HepG2 (cell line): Measurements from ENCODE around the gene PPM1G. TPM values are rescaled to one million over a fixed set of nuclear protein-coding genes. Genes with fewer than 3 reads are reported as not detected.

Experiments used
- CREM ChIP-seq, 2 experiments: sonication (generic) in 1 of 2; formaldehyde crosslinking in 1 of 2; IDR thresholded peaks; 2 replicates each; pipeline versions ENCODE4 v1.4.0 to v1.6.1; 2016 to 2020; ENCODE audit warnings: antibody characterized with exemption in 1 of 2, mild to moderate bottlenecking in 1 of 2, missing genetic modification reagents in 1 of 2
- DR1 ChIP-seq: sonication (generic); formaldehyde crosslinking; IDR thresholded peaks from 2 replicates; pipeline ENCODE4 v1.8.0; 2021; ENCODE audit warnings: mild to moderate bottlenecking, missing genetic modification reagents, inconsistent platforms
- HOXA3 ChIP-seq: sonication (generic); formaldehyde crosslinking; IDR thresholded peaks from 2 replicates; pipeline ENCODE4 v1.5.0; 2020; ENCODE audit warnings: missing genetic modification reagents
- KAT7 ChIP-seq: IDR thresholded peaks from 2 replicates; pipeline ENCODE4 v1.6.1; 2018; ENCODE audit warnings: borderline replicate concordance, missing compliant biosample characterization
- MBD4 ChIP-seq: IDR thresholded peaks from 2 replicates; pipeline ENCODE4 v1.6.1; 2012; ENCODE audit warnings: low read length, inconsistent platforms, borderline replicate concordance
- MTA3 ChIP-seq: sonication (generic); formaldehyde crosslinking; IDR thresholded peaks from 2 replicates; pipeline ENCODE4 v1.4.0; 2020; ENCODE audit warnings: missing genetic modification reagents
- MZF1 ChIP-seq: sonication (generic); formaldehyde crosslinking; IDR thresholded peaks from 2 replicates; pipeline ENCODE4 v1.8.1; 2023; ENCODE audit warnings: mild to moderate bottlenecking, missing genetic modification reagents, borderline replicate concordance
- ONECUT2 ChIP-seq: sonication (generic); formaldehyde crosslinking; IDR thresholded peaks from 2 replicates; pipeline ENCODE4 v1.4.0; 2020; ENCODE audit warnings: missing genetic modification reagents
- RFXAP ChIP-seq: sonication (generic); formaldehyde crosslinking; IDR thresholded peaks from 2 replicates; pipeline ENCODE4 v1.4.0; 2020; ENCODE audit warnings: missing genetic modification reagents, borderline replicate concordance
- SP4 ChIP-seq: sonication (generic); formaldehyde crosslinking; IDR thresholded peaks from 2 replicates; pipeline ENCODE4 v1.8.1; 2023; ENCODE audit warnings: mild to moderate bottlenecking, missing genetic modification reagents
- TARDBP ChIP-seq: sonication (generic); formaldehyde crosslinking; IDR thresholded peaks from 2 replicates; pipeline ENCODE4 v1.8.0; 2022; ENCODE audit warnings: mild to moderate bottlenecking, missing genetic modification reagents
- TSC22D2 ChIP-seq: sonication (generic); formaldehyde crosslinking; IDR thresholded peaks from 2 replicates; pipeline ENCODE4 v1.5.1; 2020; ENCODE audit warnings: missing genetic modification reagents, mild to moderate bottlenecking, borderline replicate concordance
- ZFP1 ChIP-seq: IDR thresholded peaks from 2 replicates; pipeline ENCODE4 v1.6.1; 2016
- ZNF136 ChIP-seq: sonication (generic); formaldehyde crosslinking; IDR thresholded peaks from 2 replicates; pipeline ENCODE4 v1.8.1; 2022; ENCODE audit warnings: low read depth, mild to moderate bottlenecking, moderate library complexity, missing genetic modification reagents
- ZNF260 ChIP-seq: sonication (generic); formaldehyde crosslinking; IDR thresholded peaks from 2 replicates; pipeline ENCODE4 v1.4.0; 2020; ENCODE audit warnings: missing genetic modification reagents, low read depth, mild to moderate bottlenecking, borderline replicate concordance
- ZNF569 ChIP-seq: sonication (generic); formaldehyde crosslinking; IDR thresholded peaks from 2 replicates; pipeline ENCODE4 v1.5.0; 2020; ENCODE audit warnings: mild to moderate bottlenecking, missing genetic modification reagents, moderate library complexity, borderline replicate concordance
- ZNF891 ChIP-seq: sonication (generic); formaldehyde crosslinking; IDR thresholded peaks from 2 replicates; pipeline ENCODE4 v1.5.0; 2020; ENCODE audit warnings: mild to moderate bottlenecking, missing genetic modification reagents
- polyA plus RNA-seq, 8 experiments: library from polyadenylated mRNA; depleted of rRNA in 3 of 8; stranded (reverse) in 7 of 8; unstranded in 1 of 8; fragments of >200 nt; fragmentation: Illumina TruSeq in 4 of 8; extraction: Trizol in 4 of 8; gene quantifications; 2 replicates each; pipeline versions ENCODE4 v1.2.1 to v1.2.3, GENCODE V29; 2011 to 2016; ENCODE audit warnings: low read depth in 4 of 8, missing spikeins in 1 of 8, mixed read lengths in 1 of 8; ENCODE audit not compliant: insufficient read depth in 1 of 8
- total RNA-seq, 5 experiments: library from RNA; depleted of rRNA; stranded (reverse); fragments of >200 nt; fragmentation: Illumina TruSeq; extraction: Trizol; gene quantifications; 2 replicates each; pipeline ENCODE4 v1.2.3, GENCODE V29; 2016; ENCODE audit warnings: low read depth in 1 of 5
- TF ChIP-seq, protein P1 (sequence below): IDR thresholded peaks from 2 replicates; pipeline ENCODE4 v1.6.1; 2016; ENCODE audit warnings: mild to moderate bottlenecking
- TF ChIP-seq, protein P2 (sequence below): sonication (generic); formaldehyde crosslinking; IDR thresholded peaks from 2 replicates; pipeline ENCODE4 v1.8.1; 2023; ENCODE audit warnings: missing genetic modification reagents, mild to moderate bottlenecking, borderline replicate concordance
- TF ChIP-seq, protein P3 (sequence below): sonication (generic); formaldehyde crosslinking; IDR thresholded peaks from 2 replicates; pipeline ENCODE4 v1.5.1; 2020; ENCODE audit warnings: missing genetic modification reagents, mild to moderate bottlenecking, borderline replicate concordance
- TF ChIP-seq, protein P4 (sequence below): sonication (generic); formaldehyde crosslinking; IDR thresholded peaks from 2 replicates; pipeline ENCODE4 v1.4.0; 2020; ENCODE audit warnings: missing genetic modification reagents, borderline replicate concordance
- TF ChIP-seq, protein P5 (sequence below): sonication (generic); formaldehyde crosslinking; IDR thresholded peaks from 2 replicates; pipeline ENCODE4 v1.4.0; 2020; ENCODE audit warnings: mild to moderate bottlenecking, missing genetic modification reagents

Gene PPM1G
- total and polyA plus RNA-seq, 2 of the 13 experiments (the other 11 are each of a cell fraction or from before 2014, with no cell fraction given): 58.2 to 213 TPM

DNA sequence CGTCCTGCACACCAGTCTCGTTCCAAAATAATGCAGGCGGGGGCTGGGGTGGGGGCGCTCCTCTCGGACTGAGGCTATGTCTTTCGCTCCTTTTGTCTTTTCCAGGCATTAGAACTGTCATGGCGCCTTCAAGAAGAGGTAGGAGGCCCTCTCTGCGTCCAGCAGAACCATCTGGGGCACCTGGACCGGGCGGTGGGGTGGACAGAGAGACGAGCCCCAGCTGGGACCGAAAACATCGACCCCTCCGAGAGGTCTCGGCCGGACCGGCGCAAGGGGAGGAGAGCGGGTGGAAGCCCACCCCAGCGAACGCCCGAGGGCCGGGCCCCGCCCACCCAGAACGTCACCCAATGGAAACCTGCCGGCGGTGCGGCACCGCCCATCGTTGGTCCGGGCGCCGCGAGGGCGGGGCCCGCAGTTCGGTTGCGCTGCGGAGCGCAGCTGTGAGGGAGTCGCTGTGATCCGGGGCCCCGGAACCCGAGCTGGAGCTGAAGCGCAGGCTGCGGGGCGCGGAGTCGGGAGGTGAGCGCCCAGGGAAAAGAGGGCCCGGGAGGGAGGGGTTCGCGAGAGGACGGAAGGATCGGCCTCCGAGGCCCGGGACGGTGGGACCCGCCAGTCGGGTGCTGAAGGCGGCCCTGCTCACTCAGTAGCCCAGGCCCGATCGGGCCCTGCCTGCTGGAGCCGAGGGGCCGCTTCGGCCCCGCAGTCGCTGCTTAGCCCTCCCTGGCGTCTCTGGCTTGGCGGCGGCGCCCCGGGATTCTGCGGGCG, 19.0 kb upstream of the PPM1G start, which contains the start of gene NRBP1 (continued):
- peak; percentile 36 for TF ChIP-seq CREM (IDR thresholded peaks at IDR 0.05)
- no peak for TF ChIP-seq CREM (CRISPR knock-in tag; IDR thresholded peaks at IDR 0.05)
- TF ChIP-seq, protein P1, sequence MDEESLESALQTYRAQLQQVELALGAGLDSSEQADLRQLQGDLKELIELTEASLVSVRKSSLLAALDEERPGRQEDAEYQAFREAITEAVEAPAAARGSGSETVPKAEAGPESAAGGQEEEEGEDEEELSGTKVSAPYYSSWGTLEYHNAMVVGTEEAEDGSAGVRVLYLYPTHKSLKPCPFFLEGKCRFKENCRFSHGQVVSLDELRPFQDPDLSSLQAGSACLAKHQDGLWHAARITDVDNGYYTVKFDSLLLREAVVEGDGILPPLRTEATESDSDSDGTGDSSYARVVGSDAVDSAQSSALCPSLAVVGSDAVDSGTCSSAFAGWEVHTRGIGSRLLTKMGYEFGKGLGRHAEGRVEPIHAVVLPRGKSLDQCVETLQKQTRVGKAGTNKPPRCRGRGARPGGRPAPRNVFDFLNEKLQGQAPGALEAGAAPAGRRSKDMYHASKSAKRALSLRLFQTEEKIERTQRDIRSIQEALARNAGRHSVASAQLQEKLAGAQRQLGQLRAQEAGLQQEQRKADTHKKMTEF (CRISPR knock-in tag): peak; percentile 82
- TF ChIP-seq DR1 (CRISPR knock-in tag): peak; percentile 79
- TF ChIP-seq, protein P2, sequence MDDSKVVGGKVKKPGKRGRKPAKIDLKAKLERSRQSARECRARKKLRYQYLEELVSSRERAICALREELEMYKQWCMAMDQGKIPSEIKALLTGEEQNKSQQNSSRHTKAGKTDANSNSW (CRISPR knock-in tag): no peak
- peak; percentile 56; the same call in 1 of the 2 replicates for TF ChIP-seq ZNF891 (CRISPR knock-in tag)
- TF ChIP-seq SP4 (CRISPR knock-in tag): peak; percentile 96
- peak; percentile 55; the same call in 1 of the 2 replicates for TF ChIP-seq RFXAP (CRISPR knock-in tag)
- TF ChIP-seq TARDBP (CRISPR knock-in tag): peak; percentile 58; the same call in 1 of the 2 replicates
- 0 out of 2 replicates have a peak, but pooled peaks have one; percentile 67 for TF ChIP-seq ZFP1
- TF ChIP-seq MBD4: no peak
- TF ChIP-seq ONECUT2 (CRISPR knock-in tag): no peak
- TF ChIP-seq, protein P3, sequence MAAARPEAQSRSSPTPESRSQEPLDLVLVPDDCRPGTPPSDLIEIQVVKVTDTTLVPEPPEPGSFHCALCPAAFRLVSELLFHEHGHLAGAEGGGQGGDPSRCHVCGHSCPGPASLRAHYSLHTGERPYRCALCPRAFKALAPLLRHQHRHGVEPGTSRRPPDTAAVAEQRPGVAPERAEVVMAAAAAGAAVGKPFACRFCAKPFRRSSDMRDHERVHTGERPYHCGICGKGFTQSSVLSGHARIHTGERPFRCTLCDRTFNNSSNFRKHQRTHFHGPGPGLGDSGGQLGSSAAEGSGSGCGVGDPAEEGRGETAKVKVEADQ (CRISPR knock-in tag): peak; percentile 27; the same call in 1 of the 2 replicates
- TF ChIP-seq ZNF569 (CRISPR knock-in tag): peak; percentile 97; the same call in 1 of the 2 replicates
- TF ChIP-seq KAT7 (CRISPR knock-in tag): peak; percentile 25; the same call in 1 of the 2 replicates
- no peak for TF ChIP-seq MTA3 (CRISPR knock-in tag)
- TF ChIP-seq MZF1: no peak
- TF ChIP-seq HOXA3 (CRISPR knock-in tag): 0 out of 2 replicates have a peak, but pooled peaks have one; percentile 61
- TF ChIP-seq ZNF260 (CRISPR knock-in tag): no peak
- 0 out of 2 replicates have a peak, but pooled peaks have one; percentile 28 for TF ChIP-seq TSC22D2
- TF ChIP-seq, protein P4, sequence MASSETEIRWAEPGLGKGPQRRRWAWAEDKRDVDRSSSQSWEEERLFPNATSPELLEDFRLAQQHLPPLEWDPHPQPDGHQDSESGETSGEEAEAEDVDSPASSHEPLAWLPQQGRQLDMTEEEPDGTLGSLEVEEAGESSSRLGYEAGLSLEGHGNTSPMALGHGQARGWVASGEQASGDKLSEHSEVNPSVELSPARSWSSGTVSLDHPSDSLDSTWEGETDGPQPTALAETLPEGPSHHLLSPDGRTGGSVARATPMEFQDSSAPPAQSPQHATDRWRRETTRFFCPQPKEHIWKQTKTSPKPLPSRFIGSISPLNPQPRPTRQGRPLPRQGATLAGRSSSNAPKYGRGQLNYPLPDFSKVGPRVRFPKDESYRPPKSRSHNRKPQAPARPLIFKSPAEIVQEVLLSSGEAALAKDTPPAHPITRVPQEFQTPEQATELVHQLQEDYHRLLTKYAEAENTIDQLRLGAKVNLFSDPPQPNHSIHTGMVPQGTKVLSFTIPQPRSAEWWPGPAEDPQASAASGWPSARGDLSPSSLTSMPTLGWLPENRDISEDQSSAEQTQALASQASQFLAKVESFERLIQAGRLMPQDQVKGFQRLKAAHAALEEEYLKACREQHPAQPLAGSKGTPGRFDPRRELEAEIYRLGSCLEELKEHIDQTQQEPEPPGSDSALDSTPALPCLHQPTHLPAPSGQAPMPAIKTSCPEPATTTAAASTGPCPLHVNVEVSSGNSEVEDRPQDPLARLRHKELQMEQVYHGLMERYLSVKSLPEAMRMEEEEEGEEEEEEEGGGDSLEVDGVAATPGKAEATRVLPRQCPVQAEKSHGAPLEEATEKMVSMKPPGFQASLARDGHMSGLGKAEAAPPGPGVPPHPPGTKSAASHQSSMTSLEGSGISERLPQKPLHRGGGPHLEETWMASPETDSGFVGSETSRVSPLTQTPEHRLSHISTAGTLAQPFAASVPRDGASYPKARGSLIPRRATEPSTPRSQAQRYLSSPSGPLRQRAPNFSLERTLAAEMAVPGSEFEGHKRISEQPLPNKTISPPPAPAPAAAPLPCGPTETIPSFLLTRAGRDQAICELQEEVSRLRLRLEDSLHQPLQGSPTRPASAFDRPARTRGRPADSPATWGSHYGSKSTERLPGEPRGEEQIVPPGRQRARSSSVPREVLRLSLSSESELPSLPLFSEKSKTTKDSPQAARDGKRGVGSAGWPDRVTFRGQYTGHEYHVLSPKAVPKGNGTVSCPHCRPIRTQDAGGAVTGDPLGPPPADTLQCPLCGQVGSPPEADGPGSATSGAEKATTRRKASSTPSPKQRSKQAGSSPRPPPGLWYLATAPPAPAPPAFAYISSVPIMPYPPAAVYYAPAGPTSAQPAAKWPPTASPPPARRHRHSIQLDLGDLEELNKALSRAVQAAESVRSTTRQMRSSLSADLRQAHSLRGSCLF (CRISPR knock-in tag): no peak
- peak; percentile 88; the same call in 1 of the 2 replicates for TF ChIP-seq ZNF136 (CRISPR knock-in tag)
- TF ChIP-seq, protein P5, sequence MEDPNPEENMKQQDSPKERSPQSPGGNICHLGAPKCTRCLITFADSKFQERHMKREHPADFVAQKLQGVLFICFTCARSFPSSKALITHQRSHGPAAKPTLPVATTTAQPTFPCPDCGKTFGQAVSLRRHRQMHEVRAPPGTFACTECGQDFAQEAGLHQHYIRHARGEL: peak; percentile 78; the same call in 1 of the 2 replicates
